HEK293 (cell line): Measurements from ENCODE around the gene LIMK2.

Experiments used
- CTCF ChIA-PET: fragments of 350-600 bp; formaldehyde crosslinking; extraction: SDS; loops from one replicate; lab custom pipeline; 2021; ENCODE audit warnings: antibody characterized with exemption; lab: Yijun Ruan, JAX
- POLR2A ChIA-PET: fragments of 300-600 bp; formaldehyde crosslinking; extraction: SDS; loops from one replicate; lab custom pipeline; 2020; ENCODE audit warnings: antibody characterized with exemption, inconsistent platforms; lab: Yijun Ruan, JAX
- H3K27ac ChIP-seq: fragments of 200-500 bp; sonication (Bioruptor generic); 2 replicates; pipeline ENCODE4 v1.5.1; 2014; ENCODE audit warnings: low read depth, low read length, control low read depth, inconsistent platforms; ENCODE audit errors: extremely low read depth
- H3K36me3 ChIP-seq, 2 experiments: fragments of 200-500 bp in 1 of 2; sonication (Bioruptor generic) in 1 of 2; 1 replicate in 1 of 2; 2 replicates in 1 of 2; pipeline ENCODE4 v1.5.1; 2014 to 2017; ENCODE audit warnings: inconsistent platforms in 2 of 2, low read length in 2 of 2; ENCODE audit not compliant: control insufficient read depth in 2 of 2, insufficient read depth in 1 of 2
- H3K4me1 ChIP-seq: fragments of 200-500 bp; sonication (Bioruptor generic); 2 replicates; pipeline ENCODE4 v1.5.1; 2014; ENCODE audit warnings: mild to moderate bottlenecking, low read length, inconsistent platforms; ENCODE audit not compliant: control insufficient read depth, insufficient read depth
- H3K4me3 ChIP-seq: 2 replicates; pipeline ENCODE4 v1.5.1; 2011; ENCODE audit warnings: low read depth, mild to moderate bottlenecking, control low read depth, low read length, moderate library complexity
- H3K9me3 ChIP-seq: fragments of 200-500 bp; sonication (Bioruptor generic); 2 replicates; pipeline ENCODE4 v1.5.1; 2014; ENCODE audit warnings: low read depth, low read length, inconsistent platforms; ENCODE audit not compliant: control insufficient read depth, insufficient read depth
- HOXC10 ChIP-seq: sonication (generic); formaldehyde crosslinking; IDR thresholded peaks from 2 replicates; pipeline ENCODE4 v1.8.1; 2023; ENCODE audit warnings: mild to moderate bottlenecking, missing genetic modification reagents
- IKZF3 ChIP-seq: fragments of 450-650 bp; IDR thresholded peaks from 2 replicates; pipeline ENCODE4 v1.5.0; 2018; ENCODE audit warnings: missing biosample characterization, mild to moderate bottlenecking, missing genetic modification characterization, moderate library complexity
- SALL2 ChIP-seq: fragments of 450-650 bp; formaldehyde crosslinking; IDR thresholded peaks from 2 replicates; pipeline ENCODE4 v1.5.0; 2017; ENCODE audit warnings: missing biosample characterization, mild to moderate bottlenecking, missing genetic modification characterization, borderline replicate concordance
- SETDB1 ChIP-seq: IDR thresholded peaks from one replicate; pipeline ENCODE4 v1.6.1; 2017; ENCODE audit warnings: mild to moderate bottlenecking, low read length, moderate library complexity, mixed read lengths; ENCODE audit not compliant: insufficient read length
- TRIM28 ChIP-seq: IDR thresholded peaks from 2 replicates; pipeline ENCODE4 v1.6.1; 2011; ENCODE audit warnings: low read length, control low read depth, borderline replicate concordance
- ZNF174 ChIP-seq: fragments of 450-650 bp; formaldehyde crosslinking; IDR thresholded peaks from 2 replicates; pipeline ENCODE4 v1.5.0; 2017; ENCODE audit warnings: missing biosample characterization, mild to moderate bottlenecking, missing genetic modification characterization
- ZNF248 ChIP-seq: fragments of 450-650 bp; formaldehyde crosslinking; IDR thresholded peaks from 2 replicates; pipeline ENCODE4 v1.5.1; 2017; ENCODE audit warnings: missing biosample characterization, missing genetic modification characterization
- ZNF335 ChIP-seq: fragments of 450-650 bp; formaldehyde crosslinking; conservative IDR thresholded peaks from 2 replicates; pipeline ENCODE4 v1.5.1; 2016; ENCODE audit warnings: missing biosample characterization, missing genetic modification characterization
- ZNF530 ChIP-seq: fragments of 450-650 bp; formaldehyde crosslinking; IDR thresholded peaks from 2 replicates; pipeline ENCODE4 v1.5.1; 2016; ENCODE audit warnings: low read depth, missing biosample characterization, missing genetic modification characterization
- ZNF555 ChIP-seq: fragments of 450-650 bp; formaldehyde crosslinking; conservative IDR thresholded peaks from 2 replicates; pipeline ENCODE4 v1.5.1; 2017; ENCODE audit warnings: missing biosample characterization, mild to moderate bottlenecking, missing genetic modification characterization, inconsistent platforms
- ZNF792 ChIP-seq: fragments of 450-650 bp; formaldehyde crosslinking; IDR thresholded peaks from 2 replicates; pipeline ENCODE4 v1.5.1; 2016; ENCODE audit warnings: missing biosample characterization, missing genetic modification characterization
- ZNF843 ChIP-seq: fragments of 450-650 bp; formaldehyde crosslinking; IDR thresholded peaks from 2 replicates; pipeline ENCODE4 v1.5.1; 2016; ENCODE audit warnings: missing biosample characterization, missing genetic modification characterization
- ZSCAN30 ChIP-seq: fragments of 450-650 bp; IDR thresholded peaks from 2 replicates; pipeline ENCODE4 v1.5.1; 2018; ENCODE audit warnings: missing biosample characterization, mild to moderate bottlenecking, missing genetic modification characterization, moderate library complexity
- TF ChIP-seq, protein P1 (sequence below): fragments of 450-650 bp; formaldehyde crosslinking; IDR thresholded peaks from 2 replicates; pipeline ENCODE4 v1.5.1; 2017; ENCODE audit warnings: missing biosample characterization, missing genetic modification characterization
- TF ChIP-seq, protein P2 (sequence below): fragments of 450-650 bp; formaldehyde crosslinking; conservative IDR thresholded peaks from 2 replicates; pipeline ENCODE4 v1.5.1; 2016; ENCODE audit warnings: low read depth, missing biosample characterization, missing genetic modification characterization
- TF ChIP-seq, protein P3 (sequence below): fragments of 450-650 bp; formaldehyde crosslinking; IDR thresholded peaks from 2 replicates; pipeline ENCODE4 v1.5.1; 2016; ENCODE audit warnings: missing biosample characterization, missing genetic modification characterization
- TF ChIP-seq, protein P4 (sequence below): IDR thresholded peaks from 2 replicates; pipeline ENCODE4 v1.6.1; 2011; ENCODE audit warnings: mild to moderate bottlenecking, low read depth, low read length, borderline replicate concordance
- TF ChIP-seq, protein P5 (sequence below): fragments of 450-650 bp; formaldehyde crosslinking; IDR thresholded peaks from 2 replicates; pipeline ENCODE4 v1.5.1; 2016; ENCODE audit warnings: missing biosample characterization, missing genetic modification characterization, low read depth

The LIMK2 gene

DNA sequence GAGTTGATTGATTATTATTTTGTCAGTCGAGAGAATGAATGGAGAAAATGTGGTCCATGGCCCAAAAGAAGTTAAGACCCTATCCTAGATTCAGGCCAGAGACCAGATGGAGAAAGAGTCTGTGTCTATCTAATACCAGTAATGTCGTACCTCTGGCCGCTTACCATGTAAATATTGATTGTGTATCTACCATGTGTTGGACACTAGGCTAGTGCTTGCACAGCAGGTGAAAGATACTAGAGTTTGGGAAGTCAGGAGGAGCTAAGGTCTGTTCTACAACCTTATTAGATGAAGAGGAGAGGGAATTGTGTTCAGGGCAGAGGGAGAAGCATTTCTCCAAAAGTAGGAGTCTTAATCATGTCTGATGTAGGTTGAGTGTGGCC is 48.4 kb downstream of the LIMK2 start:
- peaks cover 0 to 58% of the 10 kb centered on the region in 2 experiments; a peak in 2 of 3 replicates for H3K36me3 ChIP-seq
- H3K27ac ChIP-seq, result no peak overlapping the region
- no peaks in the 10 kb centered on the region for H3K4me1 ChIP-seq
- ChIA-PET POLR2A (no interaction called here), CTCF (interaction anchor here (0.9 to 4.0 kb wide), 2 partner anchors 10 to 12 kb away, joined by 3 to 29 read pairs; no protein-coding TSS in a partner anchor)
- no peak overlapping the region for H3K4me3 ChIP-seq
- H3K9me3 ChIP-seq, result no peaks in the 10 kb centered on the region
- no peak for TF ChIP-seq HOXC10 (CRISPR knock-in tag)
- TF ChIP-seq, protein P1, sequence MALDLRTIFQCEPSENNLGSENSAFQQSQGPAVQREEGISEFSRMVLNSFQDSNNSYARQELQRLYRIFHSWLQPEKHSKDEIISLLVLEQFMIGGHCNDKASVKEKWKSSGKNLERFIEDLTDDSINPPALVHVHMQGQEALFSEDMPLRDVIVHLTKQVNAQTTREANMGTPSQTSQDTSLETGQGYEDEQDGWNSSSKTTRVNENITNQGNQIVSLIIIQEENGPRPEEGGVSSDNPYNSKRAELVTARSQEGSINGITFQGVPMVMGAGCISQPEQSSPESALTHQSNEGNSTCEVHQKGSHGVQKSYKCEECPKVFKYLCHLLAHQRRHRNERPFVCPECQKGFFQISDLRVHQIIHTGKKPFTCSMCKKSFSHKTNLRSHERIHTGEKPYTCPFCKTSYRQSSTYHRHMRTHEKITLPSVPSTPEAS (tag by site-specific recombination), result no peak
- no peak for TF ChIP-seq ZNF843 (tag by site-specific recombination)
- TF ChIP-seq, protein P2, sequence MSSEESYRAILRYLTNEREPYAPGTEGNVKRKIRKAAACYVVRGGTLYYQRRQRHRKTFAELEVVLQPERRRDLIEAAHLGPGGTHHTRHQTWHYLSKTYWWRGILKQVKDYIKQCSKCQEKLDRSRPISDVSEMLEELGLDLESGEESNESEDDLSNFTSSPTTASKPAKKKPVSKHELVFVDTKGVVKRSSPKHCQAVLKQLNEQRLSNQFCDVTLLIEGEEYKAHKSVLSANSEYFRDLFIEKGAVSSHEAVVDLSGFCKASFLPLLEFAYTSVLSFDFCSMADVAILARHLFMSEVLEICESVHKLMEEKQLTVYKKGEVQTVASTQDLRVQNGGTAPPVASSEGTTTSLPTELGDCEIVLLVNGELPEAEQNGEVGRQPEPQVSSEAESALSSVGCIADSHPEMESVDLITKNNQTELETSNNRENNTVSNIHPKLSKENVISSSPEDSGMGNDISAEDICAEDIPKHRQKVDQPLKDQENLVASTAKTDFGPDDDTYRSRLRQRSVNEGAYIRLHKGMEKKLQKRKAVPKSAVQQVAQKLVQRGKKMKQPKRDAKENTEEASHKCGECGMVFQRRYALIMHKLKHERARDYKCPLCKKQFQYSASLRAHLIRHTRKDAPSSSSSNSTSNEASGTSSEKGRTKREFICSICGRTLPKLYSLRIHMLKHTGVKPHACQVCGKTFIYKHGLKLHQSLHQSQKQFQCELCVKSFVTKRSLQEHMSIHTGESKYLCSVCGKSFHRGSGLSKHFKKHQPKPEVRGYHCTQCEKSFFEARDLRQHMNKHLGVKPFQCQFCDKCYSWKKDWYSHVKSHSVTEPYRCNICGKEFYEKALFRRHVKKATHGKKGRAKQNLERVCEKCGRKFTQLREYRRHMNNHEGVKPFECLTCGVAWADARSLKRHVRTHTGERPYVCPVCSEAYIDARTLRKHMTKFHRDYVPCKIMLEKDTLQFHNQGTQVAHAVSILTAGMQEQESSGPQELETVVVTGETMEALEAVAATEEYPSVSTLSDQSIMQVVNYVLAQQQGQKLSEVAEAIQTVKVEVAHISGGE (tag by site-specific recombination), result no peak
- TF ChIP-seq SALL2 (tag by site-specific recombination), result no peak
- TF ChIP-seq ZSCAN30 (tag by site-specific recombination), result no peak
- no peak for TF ChIP-seq ZNF174 (tag by site-specific recombination)
- TF ChIP-seq, protein P3, sequence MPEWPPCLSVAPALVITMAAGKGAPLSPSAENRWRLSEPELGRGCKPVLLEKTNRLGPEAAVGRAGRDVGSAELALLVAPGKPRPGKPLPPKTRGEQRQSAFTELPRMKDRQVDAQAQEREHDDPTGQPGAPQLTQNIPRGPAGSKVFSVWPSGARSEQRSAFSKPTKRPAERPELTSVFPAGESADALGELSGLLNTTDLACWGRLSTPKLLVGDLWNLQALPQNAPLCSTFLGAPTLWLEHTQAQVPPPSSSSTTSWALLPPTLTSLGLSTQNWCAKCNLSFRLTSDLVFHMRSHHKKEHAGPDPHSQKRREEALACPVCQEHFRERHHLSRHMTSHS (tag by site-specific recombination), result no peak
- no peak for TF ChIP-seq ZNF555 (tag by site-specific recombination)
- no peak for TF ChIP-seq ZNF335
- TF ChIP-seq, protein P4, sequence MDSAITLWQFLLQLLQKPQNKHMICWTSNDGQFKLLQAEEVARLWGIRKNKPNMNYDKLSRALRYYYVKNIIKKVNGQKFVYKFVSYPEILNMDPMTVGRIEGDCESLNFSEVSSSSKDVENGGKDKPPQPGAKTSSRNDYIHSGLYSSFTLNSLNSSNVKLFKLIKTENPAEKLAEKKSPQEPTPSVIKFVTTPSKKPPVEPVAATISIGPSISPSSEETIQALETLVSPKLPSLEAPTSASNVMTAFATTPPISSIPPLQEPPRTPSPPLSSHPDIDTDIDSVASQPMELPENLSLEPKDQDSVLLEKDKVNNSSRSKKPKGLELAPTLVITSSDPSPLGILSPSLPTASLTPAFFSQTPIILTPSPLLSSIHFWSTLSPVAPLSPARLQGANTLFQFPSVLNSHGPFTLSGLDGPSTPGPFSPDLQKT, result no peak
- TF ChIP-seq SETDB1, result no peak
- no peak for TF ChIP-seq ZNF792
- no peak for TF ChIP-seq IKZF3 (tag by site-specific recombination)
- TF ChIP-seq ZNF248, result no peak
- no peak for TF ChIP-seq TRIM28
- TF ChIP-seq, protein P5, sequence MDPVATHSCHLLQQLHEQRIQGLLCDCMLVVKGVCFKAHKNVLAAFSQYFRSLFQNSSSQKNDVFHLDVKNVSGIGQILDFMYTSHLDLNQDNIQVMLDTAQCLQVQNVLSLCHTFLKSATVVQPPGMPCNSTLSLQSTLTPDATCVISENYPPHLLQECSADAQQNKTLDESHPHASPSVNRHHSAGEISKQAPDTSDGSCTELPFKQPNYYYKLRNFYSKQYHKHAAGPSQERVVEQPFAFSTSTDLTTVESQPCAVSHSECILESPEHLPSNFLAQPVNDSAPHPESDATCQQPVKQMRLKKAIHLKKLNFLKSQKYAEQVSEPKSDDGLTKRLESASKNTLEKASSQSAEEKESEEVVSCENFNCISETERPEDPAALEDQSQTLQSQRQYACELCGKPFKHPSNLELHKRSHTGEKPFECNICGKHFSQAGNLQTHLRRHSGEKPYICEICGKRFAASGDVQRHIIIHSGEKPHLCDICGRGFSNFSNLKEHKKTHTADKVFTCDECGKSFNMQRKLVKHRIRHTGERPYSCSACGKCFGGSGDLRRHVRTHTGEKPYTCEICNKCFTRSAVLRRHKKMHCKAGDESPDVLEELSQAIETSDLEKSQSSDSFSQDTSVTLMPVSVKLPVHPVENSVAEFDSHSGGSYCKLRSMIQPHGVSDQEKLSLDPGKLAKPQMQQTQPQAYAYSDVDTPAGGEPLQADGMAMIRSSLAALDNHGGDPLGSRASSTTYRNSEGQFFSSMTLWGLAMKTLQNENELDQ (tag by site-specific recombination), result no peak
- TF ChIP-seq ZNF530, result no peak
